RPMI7951 (cell line): ENCODE data around the gene ZNF581. TPM values are rescaled to one million over a fixed set of nuclear protein-coding genes. Genes with fewer than 3 reads are reported as not detected.
A peak's percentile ranks its signal among the peaks of the same experiment; 100 is the strongest.

ENCODE experiments used
- DNase-seq: peaks from one replicate; pipeline ENCODE4 v3.0.0-alpha.2; 2012; ENCODE audit warnings: low read depth
- total RNA-seq: library from RNA; depleted of rRNA; stranded (reverse); fragments of >200 nt; shearing (Covaris generic); gene quantifications from 2 replicates; pipeline ENCODE4 v1.2.3, GENCODE V29; 2014

ZNF581 gene
- total RNA-seq, 1 experiment from 2014 or later, result 13.7 TPM

- DNase-seq, result no peak
Observed at GRCh38 chr19:55626350-55626749, 17.1 kb upstream of the ZNF581 start.

- DNase-seq, result peak; percentile 89
Observed at GRCh38 chr19:55632463-55632834, 11.0 kb upstream of the ZNF581 start.

DNA sequence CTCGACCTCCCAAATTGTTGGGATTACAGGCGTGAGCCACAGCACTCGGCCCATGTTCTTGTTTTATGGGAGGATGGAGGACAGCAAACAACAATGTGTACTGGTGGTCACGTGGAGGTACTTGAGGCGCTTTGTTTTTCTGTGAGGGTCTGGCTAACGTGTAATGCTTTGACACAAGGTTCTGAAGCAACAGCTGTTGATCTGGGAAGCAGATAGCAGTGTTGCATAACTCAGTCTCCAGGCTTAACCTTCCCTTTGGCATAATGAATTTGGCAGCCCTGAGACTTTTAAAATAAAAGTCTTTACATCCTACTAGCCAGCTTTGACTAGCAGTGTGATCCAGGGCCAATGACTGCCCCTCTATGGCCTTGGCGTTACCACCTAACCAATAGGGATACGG is 9.6 kb upstream of the ZNF581 start:
- DNase-seq, result no peak

DNA sequence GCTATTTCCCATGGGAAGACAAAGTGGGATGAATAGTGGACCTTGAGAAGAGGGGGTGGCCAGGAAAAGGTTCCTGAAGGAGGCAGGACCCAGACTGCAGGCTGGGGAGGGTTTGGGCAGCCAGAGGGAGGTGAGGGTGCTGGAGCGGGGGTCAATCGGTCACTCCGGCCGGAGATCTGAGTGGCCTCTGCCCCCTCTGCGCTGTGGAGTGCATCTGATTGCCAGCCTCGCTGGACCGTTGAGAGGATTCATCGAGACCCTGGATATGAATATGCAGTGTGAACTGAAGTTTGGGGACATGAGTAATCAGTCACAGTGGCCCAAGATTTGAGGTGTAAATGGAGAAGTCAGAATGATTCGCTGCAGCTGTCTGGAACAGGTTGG is 8.1 kb upstream of the ZNF581 start:
- DNase-seq, result no peak

DNA sequence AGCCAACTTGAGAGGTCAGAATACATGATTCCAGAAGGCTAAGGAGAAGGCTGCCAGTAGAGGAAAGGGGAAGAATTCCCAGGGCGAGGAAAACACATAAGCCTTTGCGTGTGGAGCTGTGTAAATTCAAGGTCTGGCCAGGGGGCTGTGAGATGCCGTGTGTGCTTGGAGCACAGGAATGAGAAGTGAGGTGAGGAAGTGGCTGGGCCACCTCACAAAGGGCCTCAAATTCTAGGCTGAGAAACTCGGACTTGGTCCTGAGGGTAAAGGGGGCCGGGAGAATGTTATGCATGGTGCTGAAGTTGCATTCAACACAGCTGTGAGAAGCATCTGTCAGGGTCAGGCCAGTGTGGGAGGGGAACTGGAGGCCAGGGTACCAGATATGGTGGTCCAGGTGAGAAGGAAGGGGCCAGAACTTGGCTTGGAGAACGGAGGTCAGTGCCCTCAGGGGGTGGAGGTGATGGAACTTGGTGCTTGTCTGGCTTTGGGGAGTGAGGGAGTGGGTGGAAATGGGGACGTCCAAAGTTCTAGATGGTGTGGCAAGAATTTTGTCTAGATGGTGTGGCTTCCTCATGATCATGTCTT is 7.5 kb upstream of the ZNF581 start:
- DNase-seq, result no peak

- DNase-seq, result no peak
Observed at GRCh38 chr19:55636723-55637122, 6.7 kb upstream of the ZNF581 start.

- DNase-seq, result no peak
Observed at GRCh38 chr19:55637534-55637933, 5.9 kb upstream of the ZNF581 start.

DNA sequence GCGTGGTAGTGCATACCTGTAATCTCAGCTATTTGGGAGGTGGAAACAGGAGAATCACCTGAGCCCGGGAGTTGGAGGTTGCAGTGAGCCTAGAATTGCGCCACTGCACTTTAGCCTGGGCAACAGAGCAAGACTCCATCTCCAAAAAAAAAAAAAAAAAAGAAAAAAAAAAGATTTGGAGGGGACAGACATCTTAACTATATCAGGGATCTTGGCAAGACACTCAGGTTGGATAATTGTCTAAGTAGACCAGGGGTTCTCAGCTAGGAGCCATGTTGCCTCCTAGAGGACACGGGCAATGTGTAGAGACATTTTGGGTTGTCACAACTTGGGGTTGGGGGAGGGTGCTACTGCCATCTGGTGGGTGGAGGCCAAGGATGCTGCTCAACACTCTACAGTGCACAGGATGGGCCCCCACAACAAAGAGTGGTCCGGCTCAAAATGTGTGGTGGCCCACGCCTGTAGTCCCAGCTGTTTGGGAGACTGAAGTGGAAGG is 4.5 kb upstream of the ZNF581 start:
- DNase-seq, result peak; percentile 53

GRCh38 chr19:55640043-55640576 is 3.3 kb upstream of the ZNF581 start:
- peak; percentile 77 for DNase-seq

DNA sequence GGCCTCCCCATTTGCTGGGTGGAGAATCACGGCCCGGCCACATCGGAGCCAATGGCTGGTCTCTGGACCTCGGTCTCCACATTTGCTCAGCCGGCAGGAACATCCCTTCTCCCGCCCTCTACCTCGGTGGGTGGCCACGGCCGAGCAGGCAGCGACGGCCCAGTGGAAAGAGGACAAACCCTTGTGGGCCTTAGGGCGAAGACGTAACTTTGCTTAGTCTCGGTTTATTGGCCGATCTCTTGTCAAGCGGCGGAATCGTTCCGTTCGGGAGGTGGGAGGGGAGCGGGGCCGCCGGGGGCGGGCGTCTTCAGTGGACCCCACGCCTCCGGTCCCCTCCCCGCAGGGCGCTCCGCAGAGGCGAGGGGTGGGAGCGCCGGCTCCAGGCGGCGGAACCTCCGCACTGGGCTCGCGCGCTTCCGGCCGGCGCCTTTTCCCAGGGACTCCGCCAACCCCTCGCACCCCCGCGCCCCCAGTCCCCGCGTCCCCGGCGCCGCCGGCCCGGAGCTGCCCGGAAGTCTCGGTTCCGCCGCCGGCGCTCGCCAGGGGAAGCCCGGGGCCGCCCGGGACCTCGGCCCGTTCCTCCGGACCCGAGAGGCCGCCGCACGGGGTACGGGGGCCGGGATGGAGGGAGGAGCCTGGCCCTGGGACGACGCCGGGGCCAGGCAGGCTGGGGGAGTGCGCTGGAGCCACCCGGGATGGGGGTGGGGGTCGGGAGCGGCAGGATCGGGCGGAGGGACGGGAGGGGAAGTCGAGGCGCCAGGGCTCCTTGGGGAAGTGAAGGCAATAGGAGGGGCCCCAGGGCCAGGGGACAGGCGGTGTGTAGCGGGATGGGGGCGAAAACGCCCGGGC is 2.6 kb upstream of the ZNF581 start, which contains the start of gene ZNF580:
Gene ZNF580 (plus strand): TSS at position 426 of the 849 bp plus-strand sequence. CDS start 1,507 bp downstream, outside the sequence.
- DNase-seq, result peak; percentile 84

DNA sequence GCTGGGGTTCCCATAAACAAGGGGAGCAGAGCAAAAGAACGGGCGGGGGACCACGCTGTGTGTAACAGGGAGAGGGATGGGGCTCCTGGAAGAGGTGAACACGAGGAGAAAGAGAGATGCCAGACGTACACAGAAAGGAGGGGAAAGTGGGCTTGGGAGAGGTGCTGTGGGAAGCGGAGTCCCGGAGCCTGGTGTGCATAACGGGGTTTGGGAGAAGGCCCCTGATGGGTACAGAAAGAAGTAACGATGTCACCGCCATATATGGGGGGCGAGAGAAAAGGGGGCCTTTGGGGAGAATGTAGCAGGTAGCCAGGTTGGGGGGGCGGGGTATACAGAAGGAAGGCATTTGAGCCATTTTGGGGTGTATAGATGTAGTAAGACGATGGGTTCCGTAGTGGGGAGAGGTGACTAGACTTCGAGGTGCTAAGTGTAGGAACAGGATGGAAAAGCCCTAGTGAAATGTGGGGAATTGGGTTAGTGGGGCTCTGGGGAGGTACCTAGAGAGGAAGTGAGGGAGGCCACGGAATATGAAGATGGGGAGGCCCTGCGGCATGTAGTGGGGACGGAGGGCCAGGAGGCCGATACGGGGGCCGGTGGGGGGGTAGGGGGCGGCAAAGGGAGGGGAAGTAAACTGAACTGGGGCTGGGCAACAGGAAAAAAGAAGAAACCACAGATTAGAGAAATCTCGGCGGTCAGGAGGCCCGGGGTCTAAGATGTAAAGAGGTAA is 1.9 kb upstream of the ZNF581 start:
- peak; percentile 34 for DNase-seq

GRCh38 chr19:55642153-55643002 is 1.1 kb upstream of the ZNF581 start:
- DNase-seq, result no peak

DNA sequence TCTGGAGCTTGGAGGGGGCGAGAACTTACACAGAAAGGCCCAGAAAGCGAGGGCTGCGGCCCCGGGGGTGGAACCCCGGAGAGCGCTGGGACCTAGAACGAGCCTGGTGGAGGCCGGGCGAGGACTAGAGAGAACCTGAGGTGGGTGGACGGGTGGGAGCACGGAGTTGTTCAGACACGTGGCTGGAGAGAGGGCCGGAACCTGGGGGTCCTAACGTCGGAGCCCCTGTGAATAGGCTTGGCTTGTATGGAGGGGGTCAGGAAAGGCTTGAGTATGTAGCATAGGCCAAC is 383 bp downstream of the ZNF581 start:
- DNase-seq, result no peak

DNA sequence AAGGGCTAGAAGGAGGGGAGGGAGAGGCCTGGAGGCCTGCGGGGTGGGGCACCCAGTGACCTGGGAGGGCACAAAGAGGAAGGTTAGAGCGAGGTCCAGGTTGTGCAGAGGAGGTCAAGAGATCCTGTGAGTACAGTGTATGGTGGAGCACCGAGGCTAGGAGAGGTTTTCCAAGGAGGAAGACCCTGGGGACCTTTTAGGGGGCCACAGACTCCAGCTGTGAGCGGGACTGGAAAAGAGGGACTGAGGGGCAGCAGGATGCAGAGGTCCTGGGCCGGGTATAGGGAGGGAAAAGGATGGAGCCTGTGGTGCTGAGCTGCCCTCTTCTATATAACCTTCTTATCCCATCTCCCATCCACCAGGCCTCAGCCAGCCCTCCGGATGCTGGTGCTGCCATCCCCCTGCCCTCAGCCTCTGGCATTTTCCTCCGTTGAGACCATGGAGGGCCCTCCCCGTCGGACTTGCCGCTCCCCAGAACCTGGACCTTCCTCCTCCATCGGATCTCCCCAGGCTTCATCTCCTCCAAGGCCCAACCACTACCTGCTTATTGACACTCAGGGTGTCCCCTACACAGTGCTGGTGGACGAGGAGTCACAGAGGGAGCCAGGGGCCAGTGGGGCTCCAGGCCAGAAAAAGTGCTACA is 863 bp downstream of the ZNF581 start:
- DNase-seq, result no peak

DNA sequence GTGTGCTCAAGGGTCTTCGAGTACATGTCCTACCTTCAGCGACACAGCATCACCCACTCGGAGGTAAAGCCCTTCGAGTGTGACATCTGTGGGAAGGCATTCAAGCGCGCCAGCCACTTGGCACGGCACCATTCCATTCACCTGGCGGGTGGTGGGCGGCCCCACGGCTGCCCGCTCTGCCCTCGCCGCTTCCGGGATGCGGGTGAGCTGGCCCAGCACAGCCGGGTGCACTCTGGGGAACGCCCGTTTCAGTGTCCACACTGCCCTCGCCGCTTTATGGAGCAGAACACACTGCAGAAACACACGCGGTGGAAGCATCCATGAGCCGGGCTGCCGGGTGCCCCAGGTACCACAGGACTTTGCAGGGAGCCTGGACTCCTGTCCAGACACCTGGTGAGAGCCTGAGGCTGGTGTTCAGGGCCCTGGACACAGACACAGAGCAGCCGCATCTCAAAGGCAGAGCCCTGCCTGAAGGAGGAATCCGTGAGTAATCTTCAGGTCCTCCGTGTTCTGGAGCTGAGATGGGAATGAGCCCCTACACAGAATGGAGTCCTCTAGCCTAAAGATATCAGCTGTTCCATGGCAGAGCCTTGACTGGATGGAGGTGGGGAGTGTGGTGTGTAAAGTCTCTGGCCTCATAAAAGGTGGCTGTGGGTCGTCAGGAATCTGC is 1.5 kb downstream of the ZNF581 start:
- DNase-seq, result no peak

GRCh38 chr19:55645512-55645881 is 2.0 kb downstream of the ZNF581 start:
- no peak for DNase-seq

DNA sequence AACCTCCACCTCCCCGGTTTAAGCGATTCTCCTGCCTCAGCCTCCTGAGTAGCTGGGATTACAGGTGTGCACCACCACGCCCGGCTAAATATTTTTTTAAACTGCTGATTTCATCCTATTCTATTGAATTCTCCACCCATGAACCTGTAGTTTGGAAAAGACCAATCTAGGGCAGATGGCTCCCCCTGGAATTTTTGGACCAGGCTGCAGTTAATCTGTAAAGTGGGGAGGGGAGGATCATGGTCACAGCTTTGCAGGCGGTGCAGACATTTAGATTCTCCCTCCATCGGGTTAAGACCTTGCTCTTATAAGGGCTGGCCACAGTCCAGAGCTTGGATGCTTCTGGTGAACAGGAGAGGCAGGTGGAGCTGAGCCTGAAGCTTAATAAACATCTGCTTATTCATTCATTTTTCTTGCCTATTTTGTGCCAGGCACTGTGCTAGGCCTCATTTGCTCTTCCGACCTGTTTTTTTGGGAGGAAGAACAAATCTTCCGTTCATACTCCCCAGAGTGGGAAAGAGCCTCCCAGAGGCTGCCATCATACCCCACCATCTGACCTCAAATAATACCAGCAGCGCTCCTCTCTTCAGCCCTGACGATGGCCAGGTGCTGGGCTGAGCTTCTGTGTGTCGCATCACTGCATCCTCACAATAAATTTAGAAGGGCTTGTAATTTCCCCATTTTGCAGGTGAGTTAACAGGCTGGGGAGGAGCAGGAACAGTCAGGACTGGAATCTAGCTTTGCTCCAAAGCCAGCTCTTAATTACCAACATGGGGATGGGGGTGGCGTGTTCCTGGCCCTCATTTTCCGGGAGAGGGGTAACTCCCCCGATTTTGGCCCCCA is 3.7 kb downstream of the ZNF581 start:
- no peak for DNase-seq

- peak; percentile 73 for DNase-seq
Observed at GRCh38 chr19:55647732-55648584, 4.5 kb downstream of the ZNF581 start, which contains the start of gene CCDC106. CCDC106 (plus strand) TSS chr19:55648212; CDS start chr19:55649047, 835 bp downstream.
